Activated T-cell treated with anti-CD3 and anti-CD28 coated beads, Interleukin-2, amount 50 U/mL, for 72 hours (primary cell): ENCODE measurements around the gene PDE6A. TPM values are rescaled to one million over a fixed set of nuclear protein-coding genes. Genes with fewer than 3 reads are reported as not detected.

Source experiments
- ATAC-seq, 2 donors: fragments of 150-1000 bp; cut with Tn5 transposase; replicated peaks in 1 of 2; 2 replicates each; pipeline ENCODE4 v1.10.0; 2021; ENCODE audit warnings: moderate library complexity in 2 of 2, mild to moderate bottlenecking in 1 of 2
- DNase-seq, 2 donors: peaks; one replicate each; pipeline ENCODE4 v3.0.0; 2021 to 2022; ENCODE audit warnings: mixed read lengths in 1 of 2
- H3K27ac Mint-ChIP-seq: one replicate; pipeline ENCODE4 v1.8.0; 2022; ENCODE audit warnings: mild to moderate bottlenecking, moderate library complexity, mixed read lengths
- H3K27me3 Mint-ChIP-seq: one replicate; pipeline ENCODE4 v1.8.0; 2022; ENCODE audit warnings: low read depth, mixed read lengths
- H3K36me3 Mint-ChIP-seq, 2 donors: one replicate each; pipeline ENCODE4 v1.8.0; 2022; ENCODE audit warnings: mixed read lengths in 2 of 2, mild to moderate bottlenecking in 1 of 2; ENCODE audit not compliant: insufficient read depth in 2 of 2
- H3K4me1 Mint-ChIP-seq: one replicate; pipeline ENCODE4 v1.8.0; 2022; ENCODE audit warnings: low read depth, mixed read lengths
- H3K4me3 Mint-ChIP-seq, 2 donors: one replicate each; pipeline ENCODE4 v1.8.0; 2022; ENCODE audit warnings: mild to moderate bottlenecking in 2 of 2, mixed read lengths in 2 of 2, moderate library complexity in 2 of 2
- H3K9me3 Mint-ChIP-seq, 2 donors: one replicate each; pipeline ENCODE4 v1.8.0; 2022; ENCODE audit warnings: mixed read lengths in 2 of 2
- total RNA-seq, 2 donors: library from RNA; stranded (reverse); gene quantifications; one replicate each; pipeline ENCODE4 v1.2.3, GENCODE V29; 2022

PDE6A gene
- total RNA-seq, 2 donors from 2014 or later: 0.05 TPM; not detected in 1

GRCh38 chr5:149811453-149811852, 133.1 kb downstream of the PDE6A start:
- Mint-ChIP-seq H3K4me1 (peaks cover 7% of the 10 kb centered on the region), H3K4me3 (no peak overlapping the region), H3K9me3 (no peaks in the 10 kb centered on the region), H3K36me3 (no peaks in the 10 kb centered on the region), H3K27ac (no peak overlapping the region), H3K27me3 (no peaks in the 10 kb centered on the region)
- DNase-seq (no peak), ATAC-seq (no peak)

GRCh38 chr5:149810856-149811255, 133.7 kb downstream of the PDE6A start:
- H3K4me1 Mint-ChIP-seq: peaks cover 7% of the 10 kb centered on the region
- DNase-seq: no peak
- H3K27me3 Mint-ChIP-seq: no peaks in the 10 kb centered on the region
- no peaks in the 10 kb centered on the region for H3K36me3 Mint-ChIP-seq
- no peak overlapping the region for H3K4me3 Mint-ChIP-seq
- no peak overlapping the region for H3K27ac Mint-ChIP-seq
- H3K9me3 Mint-ChIP-seq: no peaks in the 10 kb centered on the region
- ATAC-seq: no peak

DNA sequence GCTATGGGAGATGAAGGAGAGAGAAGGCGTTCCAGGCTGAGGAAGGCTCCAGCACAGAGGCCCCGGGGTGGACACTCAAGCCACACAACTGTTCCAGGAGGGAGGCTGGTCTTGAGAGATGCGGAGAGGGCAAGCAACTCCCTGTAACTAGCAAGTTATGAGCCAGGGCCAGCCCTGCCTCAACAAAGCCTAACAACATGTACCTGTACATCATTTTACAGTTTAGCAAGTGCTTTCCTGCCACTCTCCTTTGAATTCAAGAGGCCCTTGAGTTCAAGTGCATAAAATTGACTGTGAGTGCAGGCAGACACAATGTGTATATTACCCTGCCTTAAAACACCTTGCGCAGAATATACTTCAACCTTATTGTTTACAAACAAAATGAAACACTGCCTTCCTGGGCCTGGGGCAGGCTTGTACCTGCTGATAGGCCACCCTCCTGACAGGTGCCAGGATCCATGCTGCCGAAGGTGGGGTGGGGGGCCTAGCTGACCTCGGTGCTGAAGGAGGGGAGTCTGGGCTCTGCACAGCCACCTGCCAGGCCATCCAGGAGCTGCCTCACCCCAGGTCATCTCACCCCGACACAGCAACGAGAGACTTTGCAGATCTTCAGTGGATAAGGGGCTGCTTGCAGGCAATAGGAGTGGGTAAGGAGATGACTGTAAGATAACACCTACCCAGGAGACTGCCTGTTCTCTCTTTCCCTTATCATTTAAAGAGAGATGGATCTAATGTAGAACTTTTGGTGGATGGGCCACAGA, 134.5 kb downstream of the PDE6A start:
- Mint-ChIP-seq H3K36me3 (no peaks in the 10 kb centered on the region), H3K27me3 (no peaks in the 10 kb centered on the region), H3K4me3 (no peak overlapping the region), H3K9me3 (no peaks in the 10 kb centered on the region), H3K27ac (no peak overlapping the region), H3K4me1 (peaks cover 7% of the 10 kb centered on the region)
- ATAC-seq: no peak
- no peak for DNase-seq

DNA sequence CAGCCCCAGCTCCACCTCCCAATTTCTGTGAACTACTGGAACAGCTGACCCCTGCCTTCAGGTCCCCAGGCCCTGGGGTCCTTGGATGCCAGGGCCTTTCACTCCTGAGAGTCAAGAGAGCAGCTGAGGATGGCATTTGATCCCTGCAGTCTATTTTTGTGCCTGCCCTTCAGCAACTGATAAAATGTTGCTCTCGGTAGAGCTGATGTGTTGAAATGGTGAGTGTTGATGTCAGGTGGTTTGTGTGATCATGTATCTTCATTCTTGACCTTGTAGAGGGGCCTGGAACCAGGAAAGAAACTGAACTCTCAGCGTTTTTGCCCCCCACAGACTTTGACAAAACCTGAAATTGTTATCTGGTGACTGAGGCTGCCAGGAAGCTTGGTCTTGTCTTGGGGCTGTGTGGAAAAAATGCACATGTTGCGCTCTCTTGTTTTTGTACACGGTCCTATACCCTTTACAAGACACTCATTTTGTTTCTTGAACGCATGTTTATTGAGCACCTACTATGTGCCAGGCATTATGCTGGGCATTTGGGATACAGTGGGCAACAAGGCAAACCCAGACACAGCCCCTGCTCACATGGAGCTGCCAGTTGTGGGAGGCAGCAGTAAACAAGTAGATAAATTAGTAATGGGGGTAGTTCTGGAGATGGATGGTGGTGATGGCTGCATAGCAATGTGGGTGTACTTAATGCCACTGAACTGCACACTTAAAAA, 136.2 kb downstream of the PDE6A start:
- no peaks in the 10 kb centered on the region for H3K36me3 Mint-ChIP-seq
- peaks cover 7% of the 10 kb centered on the region for H3K4me1 Mint-ChIP-seq
- DNase-seq (no peak), ATAC-seq (no peak)
- no peak overlapping the region for H3K27ac Mint-ChIP-seq
- no peak overlapping the region for H3K4me3 Mint-ChIP-seq
- no peaks in the 10 kb centered on the region for H3K27me3 Mint-ChIP-seq
- H3K9me3 Mint-ChIP-seq: no peaks in the 10 kb centered on the region

Other genes starting within 250 kb of the PDE6A start
- gene PPARGC1B, start 214.5 kb downstream of the PDE6A start, total RNA-seq: 1 to 10 TPM; 3.1 to 5.2 TPM
- 1 to 10 TPM; 7.5 to 8.0 TPM for gene SLC26A2, start 16.0 kb upstream of the PDE6A start, total RNA-seq
- gene TIGD6, start 55.9 kb upstream of the PDE6A start, total RNA-seq: 1 to 10 TPM; 2.6 to 3.1 TPM
- 10 to 100 TPM; 32.2 to 34.6 TPM for gene HMGXB3, start 55.9 kb upstream of the PDE6A start, total RNA-seq
- gene CSF1R, start 141.8 kb upstream of the PDE6A start, total RNA-seq: 1 to 10 TPM; 1.2 to 1.8 TPM
- gene PDGFRB, start 211.1 kb upstream of the PDE6A start, total RNA-seq: 1 to 10 TPM in 1 of 2 donors, under 1 TPM in 1; 0.34 to 1.1 TPM
- gene CDX1, start 222.0 kb upstream of the PDE6A start, total RNA-seq: not detected
- gene SLC6A7, start 245.3 kb upstream of the PDE6A start, total RNA-seq: not detected